Activated CD4-positive, alpha-beta T cell treated with anti-CD3 and anti-CD28 coated beads, Interleukin-10, Interleukin-2, amounts not matched to agents 100 ng/mL and 50 ng/mL, durations not matched to agents 16 hours and 8 hours (primary cell): ENCODE results near the gene CHPT1.

ENCODE experiments used
- DNase-seq: peaks from one replicate; pipeline ENCODE4 v3.0.0-alpha.2; 2020

The CHPT1 gene

GRCh38 chr12:101767537-101767936, 70.1 kb downstream of the CHPT1 start:
- no peak for DNase-seq

GRCh38 chr12:101768781-101769180, 71.3 kb downstream of the CHPT1 start:
- no peak for DNase-seq

- DNase-seq: no peak
Observed at GRCh38 chr12:101769865-101770264, 72.4 kb downstream of the CHPT1 start.

- peak; percentile 69 for DNase-seq
Observed at GRCh38 chr12:101772012-101772775, 74.8 kb downstream of the CHPT1 start.

- peak; percentile 80 for DNase-seq
Observed at GRCh38 chr12:101773650-101774162, 76.3 kb downstream of the CHPT1 start.

- DNase-seq: no peak
Observed at GRCh38 chr12:101775816-101776215, 78.4 kb downstream of the CHPT1 start.

GRCh38 chr12:101777485-101777884, 80.0 kb downstream of the CHPT1 start:
- DNase-seq: no peak

- no peak for DNase-seq
Observed at GRCh38 chr12:101777978-101778377, 80.5 kb downstream of the CHPT1 start.
